ENCODE data around the gene FGF14. TPM values are rescaled to one million over a fixed set of nuclear protein-coding genes. Genes with fewer than 3 reads are reported as not detected.

FGF14 gene
- total and polyA plus RNA-seq, 2 donors (not counting 3 experiments of a cell fraction or from before 2014, with no cell fraction given): not detected

DNA sequence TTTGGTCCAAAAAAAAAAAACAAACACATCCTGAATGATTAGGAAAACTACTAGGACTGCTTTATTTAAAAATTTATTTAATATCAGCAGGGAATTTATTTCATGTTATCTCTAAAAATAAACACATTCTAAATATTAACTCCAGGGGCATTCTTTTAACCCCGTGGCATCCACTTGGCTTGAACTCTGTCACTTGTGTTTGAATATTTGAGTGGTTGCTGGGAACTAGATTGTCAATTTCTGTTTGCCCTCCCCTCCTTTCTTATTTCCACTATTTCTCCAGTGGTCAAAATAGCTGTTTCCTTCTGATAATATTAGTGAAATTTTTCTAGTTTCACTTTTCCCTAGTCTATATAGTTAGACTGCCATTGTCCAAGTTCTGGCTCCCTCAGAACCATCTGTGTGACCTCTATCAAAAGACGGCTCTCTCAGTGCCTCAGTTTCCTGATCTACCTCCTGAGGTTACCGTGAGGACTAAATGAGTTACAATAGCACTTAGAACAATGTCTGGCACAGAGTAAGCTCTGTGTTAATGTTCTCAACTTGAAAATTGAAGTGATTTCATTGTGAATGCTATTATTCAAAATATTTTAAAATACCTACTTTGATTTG, 107.3 kb downstream of the FGF14 start:
- ChIA-PET CTCF (no interaction called here), POLR2A (no interaction called here)
- FAIRE-seq (no peak), DNase-seq (ENCODE audit: low read depth, low spot score) (peak; percentile 46)
- H3K9ac ChIP-seq (replicated peaks; ENCODE audit: extremely low read depth, insufficient read depth, low read length): no peak overlapping the region
- no peak overlapping the region for H3K4me3 ChIP-seq (replicated peaks in 1 of 3; ENCODE audit: insufficient read depth in 1 of 3, low read depth in 1 of 3, low read length in 3 of 3)
- H3K79me2 ChIP-seq (ENCODE audit: control insufficient read depth, insufficient read depth, low read length): no peaks in the 10 kb centered on the region
- no peak overlapping the region for H3K27ac ChIP-seq (ENCODE audit: insufficient read depth, low read depth, low read length)
- TF ChIP-seq POLR2A (IDR thresholded peaks at IDR 0.05; ENCODE audit: low read depth, low read length) (no peak), GATA2 (IDR thresholded peaks at IDR 0.05; ENCODE audit: insufficient read depth, insufficient read length, low read depth, low read length) (no peak), MYC (IDR thresholded peaks at IDR 0.05; ENCODE audit: low read depth, low read length) (no peak), FOS (IDR thresholded peaks at IDR 0.05; ENCODE audit: borderline replicate concordance, insufficient read depth, low read length) (no peak), JUN (IDR thresholded peaks at IDR 0.05; ENCODE audit: borderline replicate concordance, insufficient read depth, insufficient read length, low read depth) (no peak), EZH2 (IDR thresholded peaks at IDR 0.05; ENCODE audit: borderline replicate concordance, low read depth, low read length, severe bottlenecking) (no peak), POLR2AphosphoS5 (IDR thresholded peaks at IDR 0.05; ENCODE audit: insufficient read depth, low read depth, low read length) (no peak)
- TF ChIP-seq, protein P1, sequence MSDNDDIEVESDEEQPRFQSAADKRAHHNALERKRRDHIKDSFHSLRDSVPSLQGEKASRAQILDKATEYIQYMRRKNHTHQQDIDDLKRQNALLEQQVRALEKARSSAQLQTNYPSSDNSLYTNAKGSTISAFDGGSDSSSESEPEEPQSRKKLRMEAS (IDR thresholded peaks at IDR 0.05; ENCODE audit: insufficient read depth, insufficient read length): no peak
- TF ChIP-seq, protein P2, sequence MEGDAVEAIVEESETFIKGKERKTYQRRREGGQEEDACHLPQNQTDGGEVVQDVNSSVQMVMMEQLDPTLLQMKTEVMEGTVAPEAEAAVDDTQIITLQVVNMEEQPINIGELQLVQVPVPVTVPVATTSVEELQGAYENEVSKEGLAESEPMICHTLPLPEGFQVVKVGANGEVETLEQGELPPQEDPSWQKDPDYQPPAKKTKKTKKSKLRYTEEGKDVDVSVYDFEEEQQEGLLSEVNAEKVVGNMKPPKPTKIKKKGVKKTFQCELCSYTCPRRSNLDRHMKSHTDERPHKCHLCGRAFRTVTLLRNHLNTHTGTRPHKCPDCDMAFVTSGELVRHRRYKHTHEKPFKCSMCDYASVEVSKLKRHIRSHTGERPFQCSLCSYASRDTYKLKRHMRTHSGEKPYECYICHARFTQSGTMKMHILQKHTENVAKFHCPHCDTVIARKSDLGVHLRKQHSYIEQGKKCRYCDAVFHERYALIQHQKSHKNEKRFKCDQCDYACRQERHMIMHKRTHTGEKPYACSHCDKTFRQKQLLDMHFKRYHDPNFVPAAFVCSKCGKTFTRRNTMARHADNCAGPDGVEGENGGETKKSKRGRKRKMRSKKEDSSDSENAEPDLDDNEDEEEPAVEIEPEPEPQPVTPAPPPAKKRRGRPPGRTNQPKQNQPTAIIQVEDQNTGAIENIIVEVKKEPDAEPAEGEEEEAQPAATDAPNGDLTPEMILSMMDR (IDR thresholded peaks at IDR 0.05; ENCODE audit: extremely low read depth in 1 of 2, insufficient read depth in 1 of 2, low read depth in 1 of 2, low read length in 2 of 2): no peak
- H4K20me1 ChIP-seq (replicated peaks; ENCODE audit: control insufficient read depth, extremely low read depth, insufficient read depth, low read length): no peaks in the 10 kb centered on the region
- no peaks in the 10 kb centered on the region for H3K9me3 ChIP-seq (replicated peaks; ENCODE audit: control insufficient read depth, insufficient read depth, low read length)
- no peaks in the 10 kb centered on the region for H3K27me3 ChIP-seq (ENCODE audit: control insufficient read depth in 2 of 2, insufficient read depth in 2 of 2, low read length in 2 of 2)
- H3K4me2 ChIP-seq (ENCODE audit: insufficient read depth, low read length): no peak overlapping the region
- no peaks in the 10 kb centered on the region for H3K36me3 ChIP-seq (ENCODE audit: control insufficient read depth in 2 of 2, extremely low read depth in 1 of 2, insufficient read depth in 2 of 2, low read length in 2 of 2)
- H2AFZ ChIP-seq (ENCODE audit: low read depth, low read length): no peak overlapping the region
- no TSS peak for BruUV-seq (replicated peaks)
- dilution Hi-C loops (cut with MboI; ENCODE audit: extremely low pct_ligation_motif_present, low sequenced_read_pairs): no loop called here
- H3K9me1 ChIP-seq (replicated peaks; ENCODE audit: control insufficient read depth, extremely low read depth, insufficient read depth, low read length): no peaks in the 10 kb centered on the region
- intact Hi-C loops (cut with micrococcal nuclease): no loop called here
- H3K4me1 ChIP-seq (ENCODE audit: control insufficient read depth, extremely low read depth, insufficient read depth, low read length): no peaks in the 10 kb centered on the region
